ENCODE results near the gene DIAPH2.

The DIAPH2 gene

DNA sequence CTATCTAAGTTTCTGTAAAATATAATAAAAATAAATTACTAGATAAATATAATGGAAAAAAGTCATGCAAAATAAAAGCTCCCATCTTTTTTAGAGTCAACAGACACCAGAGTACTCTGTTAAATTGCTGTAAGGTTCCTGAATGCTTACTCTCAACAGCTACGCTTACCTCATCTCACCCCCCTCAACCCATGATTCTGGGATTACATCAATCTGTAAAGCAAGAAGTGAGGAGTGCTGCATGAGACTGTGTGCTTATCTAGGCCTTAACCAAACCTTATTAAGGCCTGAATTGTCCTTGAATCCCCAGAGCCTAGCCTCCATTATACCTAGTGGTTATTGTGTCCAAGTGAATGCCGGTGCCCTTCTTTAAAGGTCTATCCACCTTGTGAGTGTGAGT, 934.9 kb downstream of the DIAPH2 start:
- no peak for DNase-seq

DNA sequence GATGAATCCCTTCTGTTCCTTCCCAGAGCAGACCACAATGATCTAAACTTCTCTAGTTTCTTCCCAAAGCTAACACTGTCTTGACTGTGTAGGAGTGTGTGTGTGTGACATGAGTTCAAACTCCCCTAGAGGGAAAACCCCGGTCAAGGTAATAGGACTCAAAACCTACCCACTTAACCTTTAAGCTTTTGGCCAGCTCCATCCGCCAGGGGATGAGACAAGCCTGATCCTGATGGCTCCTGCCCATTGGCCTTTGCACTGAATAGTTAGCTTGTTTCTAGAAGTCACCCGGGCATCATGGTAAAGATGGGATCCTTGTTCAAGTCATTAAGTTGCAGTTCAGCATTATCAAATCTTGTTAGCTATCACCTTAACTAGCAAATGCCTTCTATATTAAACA, 937.5 kb downstream of the DIAPH2 start:
- DNase-seq = no peak

DNA sequence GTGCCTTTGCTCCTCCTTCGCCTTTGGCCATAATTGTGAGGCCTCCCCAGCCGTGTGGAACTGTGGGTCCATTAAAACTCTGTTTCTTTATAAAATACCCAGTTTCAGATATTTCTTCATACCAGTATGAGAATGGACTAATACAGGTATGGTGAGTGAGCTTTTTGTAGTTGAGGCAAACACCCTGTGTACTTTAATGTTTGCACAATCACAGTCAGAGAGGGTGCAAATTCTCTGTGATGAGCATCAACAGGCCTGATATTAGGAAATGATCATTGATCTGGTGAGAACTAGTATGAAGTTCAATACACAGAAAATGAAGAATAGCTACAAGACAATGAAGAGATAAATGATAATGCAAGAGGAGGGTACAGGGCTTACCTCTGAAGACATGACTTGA, 943.7 kb downstream of the DIAPH2 start:
- DNase-seq = no peak

DNA sequence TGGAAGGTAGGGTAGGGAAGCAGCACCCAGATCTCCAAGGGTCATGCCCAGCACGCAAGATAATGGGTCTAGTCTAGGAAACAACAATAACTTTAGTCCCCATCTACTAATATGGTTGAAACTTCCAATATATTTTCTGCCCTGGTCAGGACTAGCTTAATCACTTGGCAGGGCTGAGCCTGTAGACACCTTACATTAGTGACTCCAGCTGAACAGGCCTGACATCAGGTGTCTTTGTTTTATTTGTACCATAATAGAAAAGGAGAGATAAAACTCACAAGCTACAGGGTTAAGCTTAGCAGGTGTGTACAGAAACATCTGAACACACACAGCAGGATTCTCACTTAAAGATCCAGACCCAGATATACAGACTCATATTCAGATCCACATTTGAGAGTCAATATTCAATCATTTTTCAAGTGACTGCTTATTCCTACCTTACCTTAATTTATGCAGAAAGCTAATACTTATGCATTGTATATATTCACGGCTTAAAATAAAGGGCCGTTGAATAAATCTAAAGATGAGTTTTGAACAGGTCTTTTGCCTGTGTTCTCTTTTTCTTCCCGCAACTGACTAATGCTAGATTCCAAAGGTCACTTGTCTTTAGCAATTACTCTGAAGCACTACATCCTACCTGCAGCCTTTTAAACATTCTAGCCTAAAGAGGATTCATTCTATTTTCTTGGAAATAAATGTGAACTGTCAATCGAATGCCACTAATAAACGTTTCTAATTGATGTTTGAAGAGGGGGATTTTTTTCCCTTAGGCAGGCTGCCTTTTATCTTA, 944.4 kb downstream of the DIAPH2 start:
- no peak for DNase-seq

DNA sequence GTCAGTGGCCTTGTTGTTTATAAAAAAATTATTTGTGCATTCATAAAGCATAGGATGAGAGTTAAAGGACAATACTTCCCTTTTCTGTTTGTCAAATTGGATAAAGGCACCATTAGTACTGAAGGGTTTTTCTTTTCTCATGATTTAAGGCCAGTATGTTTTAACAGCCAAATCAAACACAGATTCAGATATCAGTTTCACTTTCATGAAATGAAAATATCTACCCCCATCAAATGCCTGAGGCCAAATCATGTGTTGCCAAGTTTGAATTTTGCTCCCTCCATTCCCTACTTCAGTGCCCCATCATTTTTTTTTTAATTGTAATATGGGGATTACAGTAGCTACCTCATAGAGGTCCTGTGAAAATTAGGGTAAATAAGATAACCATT, 944.9 kb downstream of the DIAPH2 start:
- DNase-seq = no peak

DNA sequence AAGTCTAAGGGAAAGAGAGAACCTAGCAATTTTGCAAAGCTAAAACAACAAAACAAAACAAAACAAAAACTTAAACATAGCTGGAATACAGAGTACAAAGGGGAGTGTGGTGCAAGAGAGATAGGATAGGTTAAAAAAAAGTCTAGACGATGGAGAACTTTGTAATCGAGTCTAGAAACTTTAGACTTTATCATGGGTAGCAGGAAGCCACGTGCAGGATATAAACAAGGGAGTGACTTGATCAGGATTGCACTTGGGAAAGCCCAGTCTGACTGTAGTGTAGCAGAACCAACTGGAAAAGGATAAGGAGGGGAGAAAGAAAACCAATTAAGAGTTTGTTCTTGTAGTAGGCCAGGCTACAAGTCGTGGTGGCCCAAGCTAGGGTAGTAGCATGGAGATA, 949.2 kb downstream of the DIAPH2 start:
- no peak for DNase-seq

DNA sequence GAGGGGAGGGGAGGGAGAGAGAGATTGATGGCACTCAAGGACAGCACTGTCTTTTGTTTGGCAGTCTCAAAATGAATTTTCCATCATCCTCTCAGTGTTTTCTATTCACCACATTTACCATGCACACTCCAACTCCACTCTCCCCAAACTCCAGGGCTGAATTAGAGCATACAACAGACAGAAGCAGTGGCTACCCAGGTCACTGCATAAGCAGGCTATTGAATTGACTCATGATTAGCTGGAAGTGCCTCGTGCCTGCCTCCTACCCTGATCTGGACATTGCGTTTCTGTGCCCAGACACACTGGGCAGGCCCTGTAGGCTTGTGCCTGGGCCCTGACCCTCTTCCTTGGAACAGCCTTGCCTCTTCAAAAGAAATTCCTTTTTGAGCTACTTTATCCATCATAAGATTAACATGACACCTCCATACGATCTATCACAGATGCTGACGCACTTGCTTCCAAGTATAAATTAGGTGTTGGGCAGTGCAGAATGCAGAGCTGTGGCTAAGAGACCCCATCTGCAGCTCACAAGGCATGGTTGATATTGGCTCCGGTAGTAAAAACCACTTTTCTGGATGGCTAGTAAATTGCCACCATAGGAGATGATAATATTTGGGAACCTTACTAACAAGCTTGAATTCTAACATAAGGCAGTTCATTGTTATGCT, 952.0 kb downstream of the DIAPH2 start:
- no peak for DNase-seq

DNA sequence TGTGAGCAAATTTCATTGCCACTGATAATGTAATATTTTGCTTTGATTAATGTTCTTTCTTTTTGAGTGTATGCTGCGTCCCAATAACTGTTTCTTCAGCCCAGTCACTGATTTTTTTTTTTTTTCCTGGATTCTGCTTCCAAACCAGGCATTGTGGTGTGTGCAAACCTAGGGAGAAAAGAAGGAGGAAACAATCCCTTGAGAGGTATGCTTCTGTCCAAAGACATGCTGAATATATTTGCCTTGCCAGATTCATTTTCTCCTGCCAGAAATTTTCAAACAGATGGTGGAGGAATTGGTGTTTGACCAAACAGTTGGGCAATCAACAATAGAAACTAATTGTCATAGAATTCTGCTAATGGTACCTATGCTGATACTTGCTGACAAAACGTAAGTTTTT, 952.6 kb downstream of the DIAPH2 start:
- DNase-seq = no peak

DNA sequence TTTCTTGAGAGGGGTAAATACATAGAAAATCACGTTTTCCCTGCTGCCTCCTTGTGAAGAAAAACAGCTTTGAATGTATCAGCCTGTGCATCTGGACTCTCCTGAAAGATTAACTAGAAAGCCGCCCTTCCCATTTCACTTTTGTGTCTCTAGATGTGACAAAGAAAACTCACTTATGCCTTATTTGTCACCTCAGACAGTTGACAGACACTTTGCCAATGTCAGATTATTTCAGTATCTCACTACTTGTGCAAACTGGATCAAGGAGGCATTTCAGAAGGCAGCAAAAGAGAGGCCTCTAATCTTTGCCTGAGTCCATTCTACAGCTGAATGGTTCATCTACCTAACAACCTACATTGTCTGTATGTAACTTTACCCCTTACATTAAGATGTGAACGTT, 954.0 kb downstream of the DIAPH2 start:
- DNase-seq = no peak

DNA sequence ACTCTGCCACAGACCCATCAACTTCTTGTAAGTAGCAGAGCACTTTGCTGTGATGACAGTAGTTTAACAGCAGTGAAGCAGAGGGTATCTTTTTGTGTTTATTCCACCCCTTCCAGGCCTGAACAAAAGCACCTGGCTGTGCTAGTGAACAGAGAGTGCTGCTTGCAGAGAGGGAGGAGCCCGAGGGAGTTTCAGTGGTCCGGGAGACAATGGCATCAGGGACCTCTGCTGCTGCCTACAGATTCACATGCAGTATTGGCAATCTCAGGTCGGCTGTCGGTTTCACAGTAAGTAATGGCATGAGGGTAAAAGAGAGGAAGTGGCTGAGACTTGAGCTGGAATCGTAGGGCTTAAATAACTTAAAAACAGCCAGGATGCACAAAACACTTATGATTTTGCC, 954.9 kb downstream of the DIAPH2 start:
- peak; percentile 2 for DNase-seq

All from activated CD4-positive, alpha-beta T cell treated with anti-CD3 and anti-CD28 coated beads for 48 hours (primary cell).